Mesenteric fat pad (tissue), 1 donor: ENCODE data around the gene TERT. TPM values are rescaled to one million over a fixed set of nuclear protein-coding genes. Genes with fewer than 3 reads are reported as not detected.
A peak's percentile ranks its signal among the peaks of the same experiment; 100 is the strongest.

Source experiments
- DNase-seq: peaks from one replicate; pipeline ENCODE4 v3.0.0-alpha.2; 2020; ENCODE audit warnings: low spot score
- total RNA-seq: library from RNA; stranded (reverse); fragmentation: NEBNext Ultra II Directional; extraction: Animal tissue kit (Norgen Biotek cat#: 25700); gene quantifications from one replicate; pipeline ENCODE4 v1.2.1, GENCODE V29; 2021
- donor health status: DM: yes; HTN: yes; CAD: no.

TERT gene
- total RNA-seq, 1 donor from 2014 or later: not detected

DNA sequence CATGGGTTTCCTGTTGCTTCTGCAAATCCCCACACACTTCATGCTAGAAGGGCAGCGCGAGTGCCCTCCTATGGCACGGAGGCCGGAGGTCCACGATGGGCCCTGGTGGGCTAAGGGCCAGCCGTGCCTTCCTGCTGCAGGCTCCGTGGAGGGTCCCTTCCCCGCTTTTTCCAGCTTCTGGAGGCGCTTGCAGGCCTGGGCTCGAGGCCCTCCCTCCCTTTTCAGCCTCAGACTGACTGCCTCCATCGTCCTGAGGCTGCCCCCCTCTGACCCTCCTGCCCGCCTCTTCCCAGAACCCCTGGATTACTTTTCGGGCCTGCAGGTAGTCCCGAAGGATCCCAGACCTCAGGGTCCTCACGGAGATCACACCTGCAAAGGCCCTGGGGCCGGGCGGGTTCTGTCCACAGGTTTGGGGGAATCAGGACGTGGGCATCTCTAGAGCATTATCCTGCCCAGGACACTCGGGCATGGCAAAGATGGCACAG, 3.2 kb upstream of the TERT start:
- peak; percentile 76 for DNase-seq

DNA sequence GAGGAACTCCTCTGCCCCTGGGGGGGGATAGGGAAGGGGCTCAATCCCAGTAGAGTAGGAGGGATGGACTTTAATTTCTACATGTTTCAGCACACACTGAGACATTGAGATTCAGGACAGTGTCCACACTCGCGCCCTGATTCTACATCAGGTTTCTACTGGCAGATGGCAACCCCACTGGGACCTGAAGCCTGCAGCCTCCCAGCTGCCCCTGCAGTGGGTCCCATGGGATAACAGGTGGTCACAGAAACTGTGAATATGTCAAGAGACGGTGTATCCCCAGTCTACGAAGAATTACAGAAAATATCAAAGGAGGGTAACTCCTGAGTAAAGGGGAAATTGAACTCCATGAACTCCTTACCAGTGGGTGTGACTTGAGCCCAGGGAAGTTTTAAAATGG, 2.4 kb upstream of the TERT start:
- DNase-seq: peak; percentile 39

DNA sequence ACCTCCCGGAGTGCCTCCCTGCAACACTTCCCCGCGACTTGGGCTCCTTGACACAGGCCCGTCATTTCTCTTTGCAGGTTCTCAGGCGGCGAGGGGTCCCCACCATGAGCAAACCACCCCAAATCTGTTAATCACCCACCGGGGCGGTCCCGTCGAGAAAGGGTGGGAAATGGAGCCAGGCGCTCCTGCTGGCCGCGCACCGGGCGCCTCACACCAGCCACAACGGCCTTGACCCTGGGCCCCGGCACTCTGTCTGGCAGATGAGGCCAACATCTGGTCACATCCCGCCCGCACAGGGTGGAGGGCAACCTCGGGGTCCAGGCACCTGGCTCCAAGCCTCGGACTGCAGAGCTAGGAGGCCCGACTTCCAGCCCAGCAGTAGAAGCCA, 776 bp upstream of the TERT start:
- DNase-seq: no peak

GRCh38 chr5:1294206-1294834, 548 bp downstream of the TERT start:
- peak; percentile 87 for DNase-seq

DNA sequence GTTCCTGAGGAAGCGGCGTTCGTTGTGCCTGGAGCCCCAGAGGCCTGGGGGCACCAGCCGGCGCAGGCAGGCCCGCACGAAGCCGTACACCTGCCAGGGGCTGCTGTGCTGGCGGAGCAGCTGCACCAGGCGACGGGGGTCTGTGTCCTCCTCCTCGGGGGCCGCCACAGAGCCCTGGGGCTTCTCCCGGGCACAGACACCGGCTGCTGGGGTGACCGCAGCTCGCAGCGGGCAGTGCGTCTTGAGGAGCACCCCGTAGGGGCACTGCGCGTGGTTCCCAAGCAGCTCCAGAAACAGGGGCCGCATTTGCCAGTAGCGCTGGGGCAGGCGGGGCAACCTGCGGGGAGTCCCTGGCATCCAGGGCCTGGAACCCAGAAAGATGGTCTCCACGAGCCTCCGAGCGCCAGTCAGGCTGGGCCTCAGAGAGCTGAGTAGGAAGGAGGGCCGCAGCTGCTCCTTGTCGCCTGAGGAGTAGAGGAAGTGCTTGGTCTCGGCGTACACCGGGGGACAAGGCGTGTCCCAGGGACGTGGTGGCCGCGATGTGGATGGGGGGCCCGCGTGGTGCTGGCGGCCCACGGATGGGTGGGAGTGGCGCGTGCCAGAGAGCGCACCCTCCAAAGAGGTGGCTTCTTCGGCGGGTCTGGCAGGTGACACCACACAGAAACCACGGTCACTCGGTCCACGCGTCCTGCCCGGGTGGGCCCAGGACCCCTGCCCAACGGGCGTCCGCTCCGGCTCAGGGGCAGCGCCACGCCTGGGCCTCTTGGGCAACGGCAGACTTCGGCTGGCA, 1.3 kb downstream of the TERT start:
- DNase-seq: peak; percentile 89

- peak; percentile 59 for DNase-seq
Measured at GRCh38 chr5:1292846-1293415, 1.9 kb downstream of the TERT start.

DNA sequence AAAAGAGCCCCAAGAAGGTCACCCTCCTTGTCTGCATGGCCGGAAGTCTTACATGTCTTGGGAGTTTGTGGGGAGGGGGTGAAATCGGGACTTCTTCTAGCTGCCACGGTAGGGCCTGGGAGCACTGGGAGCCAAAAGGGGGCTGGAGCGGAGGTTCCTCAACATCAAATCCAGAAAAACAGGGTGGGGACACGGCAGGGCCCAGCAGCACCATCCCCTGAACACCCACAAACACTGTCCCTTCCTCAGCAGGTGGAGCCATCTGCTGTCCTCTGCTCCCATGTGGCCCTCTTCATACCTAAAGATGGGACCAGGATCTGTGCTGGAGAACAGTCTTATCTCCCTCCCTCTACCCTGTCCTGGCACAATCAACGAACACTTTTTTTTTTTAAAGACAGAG, 2.7 kb downstream of the TERT start:
- peak; percentile 47 for DNase-seq

GRCh38 chr5:1291611-1292080, 3.2 kb downstream of the TERT start:
- DNase-seq: peak; percentile 81

DNA sequence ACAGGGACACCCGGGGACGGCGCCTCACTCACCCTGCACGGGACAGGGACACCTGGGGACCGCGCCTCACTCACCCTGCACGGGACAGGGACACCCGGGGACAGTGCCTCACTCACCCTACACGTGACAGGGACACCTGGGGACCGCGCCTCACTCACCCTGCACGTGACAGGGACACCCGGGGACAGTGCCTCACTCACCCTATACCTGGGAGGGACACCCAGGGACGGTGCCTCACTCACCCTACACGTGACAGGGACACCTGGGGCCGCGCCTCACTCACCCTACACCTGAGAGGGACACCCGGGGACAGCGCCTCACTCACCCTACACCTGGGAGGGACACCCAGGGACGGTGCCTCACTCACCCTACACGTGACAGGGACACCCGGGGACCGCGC, 3.9 kb downstream of the TERT start:
- peak; percentile 20 for DNase-seq

- peak; percentile 22 for DNase-seq
Measured at GRCh38 chr5:1289559-1289958, 5.3 kb downstream of the TERT start.

- peak; percentile 69 for DNase-seq
Measured at GRCh38 chr5:1288439-1289335, 6.2 kb downstream of the TERT start.

DNA sequence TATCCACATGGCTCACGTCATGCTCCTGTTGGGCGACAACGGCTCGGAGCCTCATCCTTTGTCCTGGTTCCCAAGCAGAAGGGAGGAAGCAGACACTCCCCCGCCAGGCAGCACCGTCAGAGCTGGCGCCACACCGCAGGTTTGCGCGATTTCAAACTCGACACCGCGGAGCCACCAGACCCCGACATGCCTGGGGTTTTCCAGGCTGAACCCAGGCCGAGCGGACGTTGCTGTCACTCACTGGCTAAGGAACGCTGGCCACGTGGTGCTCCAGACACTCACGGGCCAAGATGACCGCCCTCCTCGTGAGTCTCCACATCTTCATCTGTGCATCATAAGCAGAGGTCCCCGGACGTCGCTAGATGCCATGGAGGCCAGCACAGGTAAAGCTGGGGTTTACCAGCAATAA, 9.0 kb downstream of the TERT start:
- peak; percentile 84 for DNase-seq

- DNase-seq: peak; percentile 76
Measured at GRCh38 chr5:1285141-1285540, 9.7 kb downstream of the TERT start.

GRCh38 chr5:1284336-1284970, 10.4 kb downstream of the TERT start:
- DNase-seq: peak; percentile 64

DNA sequence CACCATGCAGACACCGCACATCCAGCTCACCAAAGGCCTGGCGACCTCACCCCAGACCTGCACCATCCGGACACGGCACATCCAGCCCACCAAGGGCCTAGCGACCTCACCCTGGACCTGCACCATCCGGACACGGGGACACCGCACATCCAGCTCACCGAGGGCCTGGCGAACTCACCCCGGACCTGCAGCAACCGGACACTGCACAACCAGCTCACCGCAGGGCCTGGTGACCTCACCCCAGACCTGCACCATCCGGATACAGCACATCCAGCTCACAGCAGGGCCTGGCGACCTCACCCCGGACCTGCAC, 11.2 kb downstream of the TERT start:
- peak; percentile 39 for DNase-seq

- DNase-seq: peak; percentile 49
Measured at GRCh38 chr5:1282993-1283728, 11.7 kb downstream of the TERT start.

- DNase-seq: peak; percentile 74
Measured at GRCh38 chr5:1282131-1282992, 12.5 kb downstream of the TERT start.

- DNase-seq: no peak
Measured at GRCh38 chr5:1281038-1281882, 13.6 kb downstream of the TERT start.
